T1000 (cell line): ENCODE results near the gene AJM1.
"Not testable (repeated sequence)": the region's sequence is repeated elsewhere in the genome, so short reads cannot be mapped to it uniquely, and the experiment has no call there.

Experiments used
- DNase-seq: peaks from one replicate; lab custom pipeline; 2025; ENCODE audit warnings: mixed read lengths; lab: John Stamatoyannopoulos, UW

The AJM1 gene

GRCh38 chr9:136831720-136832104 is 10.6 kb upstream of the AJM1 start:
- DNase-seq = no peak

GRCh38 chr9:136832581-136832980 is 9.7 kb upstream of the AJM1 start:
- no peak for DNase-seq

DNA sequence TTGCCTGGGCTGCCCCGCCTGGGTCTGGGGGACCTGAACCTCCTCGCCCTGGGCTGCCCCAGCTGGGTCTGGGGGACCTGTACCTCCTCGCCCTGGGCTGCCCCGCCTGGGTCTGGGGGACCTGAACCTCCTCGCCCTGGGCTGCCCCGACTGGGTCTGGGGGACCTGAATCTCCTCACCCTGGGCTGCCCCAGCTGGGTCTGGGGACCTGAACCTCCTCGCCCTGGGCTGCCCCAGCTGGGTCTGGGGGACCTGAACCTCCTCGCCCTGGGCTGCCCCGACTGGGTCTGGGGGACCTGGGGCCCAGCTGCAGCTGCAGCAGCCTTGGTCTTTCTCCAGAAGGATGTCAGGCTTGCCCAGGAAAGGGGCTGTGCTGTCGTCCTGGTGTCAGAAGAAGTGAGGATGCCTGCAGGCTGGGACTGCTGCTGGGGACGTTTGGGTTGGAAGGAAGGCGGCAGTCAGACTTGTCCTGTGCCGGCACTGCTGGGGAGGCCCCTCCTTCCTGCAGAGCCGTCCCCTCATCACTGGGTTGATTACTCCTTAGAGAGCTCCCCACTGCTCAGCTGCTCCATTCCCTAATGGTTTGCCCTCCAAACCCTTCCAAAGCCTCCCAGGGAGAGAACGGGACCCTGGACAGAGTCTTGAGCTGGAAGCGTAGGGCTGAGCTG is 8.8 kb upstream of the AJM1 start:
- not testable (repeated sequence) for DNase-seq

GRCh38 chr9:136835162-136835931 is 6.9 kb upstream of the AJM1 start:
- no peak for DNase-seq

- no peak for DNase-seq
Measured at GRCh38 chr9:136835932-136836904, 6.1 kb upstream of the AJM1 start.

DNA sequence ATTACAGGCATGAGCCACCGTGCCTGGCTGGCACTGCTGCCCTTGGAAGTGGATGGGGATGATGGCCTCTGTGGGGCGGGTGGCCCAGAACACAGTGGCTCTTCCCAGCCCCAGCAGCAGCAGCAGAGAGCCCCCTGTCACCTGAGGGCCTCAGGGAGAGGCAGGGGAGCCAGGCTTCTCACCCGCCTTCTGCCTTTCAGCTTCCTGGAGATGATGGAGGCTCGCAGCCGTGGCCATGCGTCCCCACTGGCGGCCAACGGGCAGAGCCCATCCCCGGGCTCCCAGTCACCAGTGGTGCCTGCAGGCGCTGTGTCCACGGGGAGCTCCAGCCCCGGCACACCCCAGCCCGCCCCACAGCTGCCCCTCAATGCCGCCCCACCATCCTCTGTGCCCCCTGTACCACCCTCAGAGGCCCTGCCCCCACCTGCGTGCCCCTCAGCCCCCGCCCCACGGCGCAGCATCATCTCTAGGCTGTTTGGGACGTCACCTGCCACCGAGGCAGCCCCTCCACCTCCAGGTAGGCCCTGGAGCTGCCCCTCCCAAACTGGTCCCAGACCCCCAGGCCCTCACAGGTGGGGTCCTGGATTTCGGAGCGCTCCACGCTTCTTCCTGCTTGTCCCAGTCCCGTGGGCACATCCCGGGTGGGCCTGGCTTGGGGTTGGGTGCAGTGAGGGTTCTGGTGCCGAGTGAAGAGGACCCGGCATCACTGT is 5.0 kb upstream of the AJM1 start:
- no peak for DNase-seq

- not testable (repeated sequence) for DNase-seq
Measured at GRCh38 chr9:136837856-136838277, 4.4 kb upstream of the AJM1 start.

- DNase-seq = no peak
Measured at GRCh38 chr9:136838314-136839228, 3.7 kb upstream of the AJM1 start.

DNA sequence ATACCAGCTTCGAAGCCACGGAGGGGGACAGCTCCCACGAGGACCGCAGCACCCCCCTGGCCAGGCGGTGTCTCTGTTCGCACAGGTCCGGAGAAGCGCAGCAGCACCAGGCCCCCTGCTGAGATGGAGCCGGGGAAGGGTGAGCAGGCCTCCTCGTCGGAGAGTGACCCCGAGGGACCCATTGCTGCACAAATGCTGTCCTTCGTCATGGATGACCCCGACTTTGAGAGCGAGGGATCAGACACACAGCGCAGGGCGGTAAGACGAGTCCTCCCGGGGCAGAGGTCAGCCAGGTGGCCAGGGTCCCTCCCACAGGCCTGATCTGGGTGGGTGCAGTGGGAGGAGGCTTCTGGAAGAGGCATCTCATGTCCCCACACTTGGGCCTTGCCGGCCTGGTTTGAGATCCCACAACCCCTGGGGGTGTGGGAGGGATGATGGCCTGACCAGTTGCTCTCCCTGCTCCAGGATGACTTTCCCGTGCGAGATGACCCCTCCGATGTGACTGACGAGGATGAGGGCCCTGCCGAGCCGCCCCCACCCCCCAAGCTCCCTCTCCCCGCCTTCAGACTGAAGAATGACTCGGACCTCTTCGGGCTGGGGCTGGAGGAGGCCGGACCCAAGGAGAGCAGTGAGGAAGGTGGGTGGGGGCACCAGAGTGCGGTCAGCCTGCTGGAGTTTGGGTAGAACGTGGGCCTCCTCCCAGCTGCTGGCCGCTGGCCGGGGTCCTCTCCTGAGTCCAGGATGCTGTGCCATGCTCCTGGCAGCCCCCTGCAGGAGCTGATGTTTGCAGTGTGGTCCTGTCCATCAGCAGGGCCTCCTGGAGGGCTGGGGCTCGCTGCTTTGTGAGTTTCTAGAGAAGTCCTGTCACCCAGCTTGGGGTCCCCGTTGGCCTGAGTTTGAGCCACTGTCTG is 2.8 kb upstream of the AJM1 start:
- no peak for DNase-seq

- peak; percentile 41 for DNase-seq
Measured at GRCh38 chr9:136840140-136840876, 2.0 kb upstream of the AJM1 start.

- no peak for DNase-seq
Measured at GRCh38 chr9:136840877-136841645, 1.2 kb upstream of the AJM1 start.

DNA sequence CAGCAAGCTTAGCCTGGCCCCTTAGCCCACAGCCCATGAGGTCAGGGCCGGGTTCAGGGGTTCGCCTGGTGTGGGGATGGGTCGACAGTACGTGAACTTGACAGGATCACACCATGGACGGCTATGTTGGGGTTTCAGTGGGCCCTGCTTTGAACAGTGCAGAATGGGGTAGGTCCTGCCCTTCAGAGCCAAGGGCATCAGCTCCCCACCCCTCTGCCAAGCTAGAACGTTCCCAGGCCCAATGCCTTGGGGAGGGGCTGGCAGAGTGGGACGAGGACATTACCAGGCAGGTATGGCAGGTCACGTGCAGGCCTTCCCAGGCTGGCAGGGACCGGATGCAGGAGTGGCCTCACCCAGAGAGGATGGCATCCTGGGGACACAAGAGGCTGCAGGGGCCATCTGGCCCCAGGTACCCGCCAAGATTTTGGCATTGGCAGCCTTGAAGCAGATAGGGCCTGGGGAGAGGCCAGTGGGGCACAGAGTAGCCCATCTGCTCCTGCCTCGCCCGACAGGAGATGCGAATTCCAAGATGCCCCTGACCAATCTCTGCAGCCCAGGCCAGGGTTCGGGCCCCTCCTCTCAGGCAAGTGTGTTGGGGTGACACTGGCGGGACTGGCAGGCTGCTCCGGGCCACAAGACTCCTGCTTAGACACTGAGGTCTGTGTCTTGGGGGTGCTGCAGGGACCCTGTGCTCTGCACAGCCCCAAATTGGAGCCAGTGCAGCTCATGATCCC is 465 bp upstream of the AJM1 start:
- not testable (repeated sequence) for DNase-seq

DNA sequence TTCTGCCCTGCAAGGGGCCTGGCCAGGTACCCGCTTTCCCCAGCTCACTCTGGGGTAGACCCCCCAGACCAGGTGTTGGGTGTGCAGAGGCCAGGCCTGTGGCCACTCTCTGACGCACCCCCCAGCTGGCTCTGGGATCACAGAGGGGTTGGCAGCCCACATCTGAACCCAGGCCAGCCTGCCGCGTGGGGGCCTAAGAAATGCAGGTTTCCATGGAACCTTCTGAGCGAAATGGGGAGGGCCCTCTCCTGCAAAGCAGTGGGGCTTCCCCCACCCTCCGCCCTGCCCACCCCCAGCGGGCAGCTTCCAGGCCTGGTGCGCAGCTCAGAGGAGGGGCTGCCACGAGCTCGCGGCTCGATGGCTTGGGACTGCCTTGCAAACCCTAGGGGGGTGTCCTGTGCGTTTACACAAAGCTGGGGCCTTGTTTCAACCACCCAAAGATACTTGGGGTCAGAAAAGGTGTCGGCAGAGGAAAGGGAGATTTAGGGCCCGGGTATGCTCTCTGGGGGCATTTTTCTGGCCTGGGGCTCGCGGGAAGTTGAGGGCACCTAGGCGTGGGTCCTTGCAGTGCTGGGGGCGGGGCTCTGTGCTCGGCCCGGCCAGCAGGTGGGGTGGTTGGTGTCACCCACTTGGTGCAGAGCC is 1.0 kb downstream of the AJM1 start:
- not testable (repeated sequence) for DNase-seq

- DNase-seq = not testable (repeated sequence)
Measured at GRCh38 chr9:136843801-136844740, 1.8 kb downstream of the AJM1 start.

- no peak for DNase-seq
Measured at GRCh38 chr9:136844761-136845464, 2.6 kb downstream of the AJM1 start.
